ENCODE measurements around the gene SIL1.

The SIL1 gene

GRCh38 chr5:138903130-138903775 is 294.9 kb downstream of the SIL1 start:
- DNase-seq = no peak

- no peak for DNase-seq
Measured at GRCh38 chr5:138901716-138902115, 296.5 kb downstream of the SIL1 start.

DNA sequence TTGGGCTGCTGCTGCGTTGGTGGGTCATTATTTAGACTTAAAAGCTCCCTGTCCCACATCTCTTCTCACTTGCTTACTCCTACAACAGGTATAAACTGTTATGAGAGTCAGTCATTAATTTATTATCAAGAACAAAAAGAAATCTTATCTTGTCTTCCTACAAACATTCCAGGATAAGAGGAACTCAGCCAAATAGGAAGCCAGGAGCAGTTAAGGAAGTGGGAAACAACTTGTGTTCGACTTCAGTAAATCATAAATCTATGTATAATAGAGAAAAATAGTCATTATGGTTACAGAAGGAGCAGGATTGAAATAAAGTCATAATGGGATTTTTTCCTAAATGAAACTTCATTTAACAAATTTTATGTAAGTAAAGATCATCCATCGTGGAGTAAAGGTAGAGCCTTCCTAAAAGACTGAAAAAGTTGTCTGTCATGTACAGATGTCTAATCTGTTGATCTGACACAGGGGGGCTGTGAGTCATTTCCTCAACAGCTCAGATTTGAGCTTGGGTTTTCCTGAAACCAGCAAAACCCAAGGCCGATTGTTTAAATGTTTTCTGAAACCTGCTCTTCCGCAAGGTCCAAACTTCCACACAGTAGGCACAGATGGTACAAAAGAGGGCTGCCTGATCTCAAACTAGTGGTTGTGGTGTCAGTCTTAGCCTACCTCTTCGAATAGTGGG is 297.7 kb downstream of the SIL1 start:
- DNase-seq = no peak

- DNase-seq = no peak
Measured at GRCh38 chr5:138898742-138899141, 299.4 kb downstream of the SIL1 start.

GRCh38 chr5:138898299-138898698 is 299.9 kb downstream of the SIL1 start:
- no peak for DNase-seq

All from NK-92 treated with Interleukin-12 subunit alpha and Interleukin-12 subunit beta, amount 100 ng/mL, for 24 hours (cell line).